ENCODE results near the gene ERP29.
"Not testable (repeated sequence)": the region's sequence is repeated elsewhere in the genome, so short reads cannot be mapped to it uniquely, and the experiment has no call there.

The ERP29 gene

GRCh38 chr12:112012775-112013600 lies at the start of gene ERP29, which contains the start of gene TMEM116:
Gene ERP29, plus strand, starts transcription at chr12:112013426. Its CDS starts 40 bp downstream, at chr12:112013466.
Gene TMEM116, minus strand, starts transcription at chr12:112013165. Its CDS starts 7,895 bp downstream, at chr12:112005270.
- peak; percentile 100 for DNase-seq (ENCODE audit: low read depth in 2 of 2, low spot score in 1 of 2)

DNA sequence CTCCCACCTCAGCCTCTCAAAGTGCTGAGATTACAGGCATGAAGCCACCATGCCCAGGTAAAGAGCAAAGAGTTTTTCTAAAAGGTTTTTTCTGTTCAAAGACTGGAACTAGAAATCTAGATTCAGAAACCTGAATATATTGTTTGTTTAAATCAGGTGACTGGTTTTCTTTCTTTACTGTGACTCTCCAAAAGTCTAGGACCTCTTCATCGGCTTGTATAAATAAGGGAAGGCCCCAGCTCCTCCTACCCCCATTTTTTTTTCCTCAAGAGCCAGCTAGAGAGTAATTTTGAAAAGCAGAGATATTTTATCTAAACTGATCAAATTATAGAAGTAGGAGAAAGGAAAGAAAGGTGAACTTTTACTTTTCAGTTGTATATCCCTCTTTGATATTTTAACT lies 48.3 kb upstream of the ERP29 start:
- DNase-seq (ENCODE audit: low read depth in 2 of 2, low spot score in 1 of 2): no peak

DNA sequence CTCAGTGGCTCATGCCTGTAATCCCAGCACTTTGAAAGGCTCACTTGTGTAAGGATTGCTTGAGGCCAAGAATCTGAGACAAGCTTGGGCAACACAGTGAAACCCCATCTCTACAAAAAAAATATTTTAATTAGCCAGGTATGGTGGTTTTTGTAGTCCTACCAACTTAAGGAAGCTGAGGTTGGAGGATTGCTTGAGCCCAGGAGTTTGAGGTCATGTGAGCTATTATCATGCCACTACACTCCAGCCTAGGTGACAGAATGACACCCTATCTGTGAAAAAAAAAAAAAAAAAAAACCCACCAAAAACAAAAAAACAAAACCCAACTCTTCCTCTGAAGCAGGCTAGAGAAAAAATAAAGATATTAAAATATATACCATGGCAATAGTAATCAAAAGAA lies 41.4 kb upstream of the ERP29 start:
- no peak for DNase-seq (ENCODE audit: low read depth in 2 of 2, low spot score in 1 of 2)

GRCh38 chr12:111975161-111975931 lies 37.9 kb upstream of the ERP29 start:
- DNase-seq (ENCODE audit: low read depth in 2 of 2, low spot score in 1 of 2): no peak

- no peak for DNase-seq (ENCODE audit: low read depth in 2 of 2, low spot score in 1 of 2)
These were observed 36.9 kb upstream of the ERP29 start for GRCh38 chr12:111976291-111976690.

- DNase-seq (ENCODE audit: low read depth in 2 of 2, low spot score in 1 of 2): no peak
These were observed 36.4 kb upstream of the ERP29 start for GRCh38 chr12:111976860-111977259.

DNA sequence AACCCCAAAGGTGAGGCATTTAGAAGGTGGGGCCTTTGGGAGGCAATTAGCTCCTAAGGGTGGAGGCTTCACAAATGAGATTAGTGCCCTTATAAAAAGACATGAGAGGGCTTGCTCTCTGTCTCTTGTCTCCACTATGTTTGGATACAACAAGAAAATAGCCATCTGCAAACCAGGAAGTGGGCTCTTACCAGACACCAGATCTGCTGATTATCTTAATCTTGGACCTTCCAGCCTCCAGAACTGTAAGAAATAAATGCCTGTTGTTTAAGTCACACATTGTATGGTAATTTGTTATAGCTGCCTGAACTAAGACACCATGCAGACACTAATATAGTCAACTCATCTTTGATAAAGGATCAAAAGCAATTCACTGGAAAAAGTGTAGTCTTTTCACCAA lies 34.7 kb upstream of the ERP29 start:
- DNase-seq (ENCODE audit: low read depth in 2 of 2, low spot score in 1 of 2): no peak

- DNase-seq (ENCODE audit: low read depth in 2 of 2, low spot score in 1 of 2): no peak
These were observed 32.6 kb upstream of the ERP29 start for GRCh38 chr12:111980598-111980997.

- no peak for DNase-seq (ENCODE audit: low read depth in 2 of 2, low spot score in 1 of 2)
These were observed 31.2 kb upstream of the ERP29 start for GRCh38 chr12:111981987-111982386.

DNA sequence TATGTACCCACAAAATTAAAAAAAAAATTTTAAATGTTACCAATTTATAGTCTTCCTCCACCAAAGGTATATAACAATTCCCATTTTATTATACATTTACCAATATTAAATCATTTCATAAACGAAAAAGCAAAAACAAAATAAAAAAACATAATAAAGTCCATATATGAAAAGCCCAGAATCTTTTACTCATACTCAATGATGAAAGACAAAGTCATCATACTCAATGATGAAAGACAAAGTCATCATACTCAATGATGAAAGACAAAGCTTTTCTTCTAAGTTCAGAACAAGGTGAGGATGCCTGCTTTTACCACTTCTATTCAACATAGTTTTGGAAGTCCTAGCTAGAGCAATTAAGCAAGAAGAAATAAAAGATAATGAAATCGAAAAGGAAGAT lies 28.4 kb upstream of the ERP29 start:
- no peak for DNase-seq (ENCODE audit: low read depth in 2 of 2, low spot score in 1 of 2)

GRCh38 chr12:111991535-111991934 lies 21.7 kb upstream of the ERP29 start:
- DNase-seq (ENCODE audit: low read depth in 2 of 2, low spot score in 1 of 2): no peak

DNA sequence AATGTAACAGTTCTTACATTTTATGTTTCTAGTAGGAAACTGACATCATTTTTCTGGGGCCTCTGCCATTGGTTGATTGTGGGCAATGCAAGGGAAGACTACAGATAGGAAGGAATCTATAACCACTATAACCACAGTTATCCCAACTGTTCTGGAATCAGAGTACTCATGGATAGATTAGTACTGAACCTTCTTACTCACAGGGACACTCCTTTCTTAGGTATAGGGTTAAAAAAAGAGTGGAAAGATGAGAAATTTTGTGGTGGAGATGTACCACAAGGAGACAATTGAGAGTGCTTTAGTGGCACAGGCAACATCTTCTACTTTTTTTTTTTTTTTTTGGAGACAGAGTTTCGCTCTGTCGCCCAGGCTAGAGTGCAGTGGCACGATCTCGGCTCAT lies 21.3 kb upstream of the ERP29 start:
- DNase-seq (ENCODE audit: low read depth in 2 of 2, low spot score in 1 of 2): no peak

DNA sequence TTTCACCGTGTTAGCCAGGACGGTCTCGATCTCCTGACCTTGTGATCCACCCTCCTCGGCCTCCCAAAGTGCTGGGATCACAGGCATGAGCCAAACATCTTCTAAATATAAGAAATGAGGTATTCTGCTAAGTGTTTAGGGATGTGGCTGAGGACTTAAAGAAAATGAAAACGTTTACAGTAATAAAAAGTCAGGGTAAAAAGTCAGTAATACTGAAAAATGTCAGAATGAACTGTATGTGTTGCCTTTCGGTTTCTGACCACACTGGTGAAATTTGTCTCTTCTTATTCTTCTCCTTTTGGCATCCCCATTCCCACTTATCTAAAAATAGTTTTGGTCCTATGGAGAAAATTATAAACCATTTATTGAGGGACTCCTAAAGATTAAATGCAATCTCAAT lies 20.8 kb upstream of the ERP29 start:
- no peak for DNase-seq (ENCODE audit: low read depth in 2 of 2, low spot score in 1 of 2)

DNA sequence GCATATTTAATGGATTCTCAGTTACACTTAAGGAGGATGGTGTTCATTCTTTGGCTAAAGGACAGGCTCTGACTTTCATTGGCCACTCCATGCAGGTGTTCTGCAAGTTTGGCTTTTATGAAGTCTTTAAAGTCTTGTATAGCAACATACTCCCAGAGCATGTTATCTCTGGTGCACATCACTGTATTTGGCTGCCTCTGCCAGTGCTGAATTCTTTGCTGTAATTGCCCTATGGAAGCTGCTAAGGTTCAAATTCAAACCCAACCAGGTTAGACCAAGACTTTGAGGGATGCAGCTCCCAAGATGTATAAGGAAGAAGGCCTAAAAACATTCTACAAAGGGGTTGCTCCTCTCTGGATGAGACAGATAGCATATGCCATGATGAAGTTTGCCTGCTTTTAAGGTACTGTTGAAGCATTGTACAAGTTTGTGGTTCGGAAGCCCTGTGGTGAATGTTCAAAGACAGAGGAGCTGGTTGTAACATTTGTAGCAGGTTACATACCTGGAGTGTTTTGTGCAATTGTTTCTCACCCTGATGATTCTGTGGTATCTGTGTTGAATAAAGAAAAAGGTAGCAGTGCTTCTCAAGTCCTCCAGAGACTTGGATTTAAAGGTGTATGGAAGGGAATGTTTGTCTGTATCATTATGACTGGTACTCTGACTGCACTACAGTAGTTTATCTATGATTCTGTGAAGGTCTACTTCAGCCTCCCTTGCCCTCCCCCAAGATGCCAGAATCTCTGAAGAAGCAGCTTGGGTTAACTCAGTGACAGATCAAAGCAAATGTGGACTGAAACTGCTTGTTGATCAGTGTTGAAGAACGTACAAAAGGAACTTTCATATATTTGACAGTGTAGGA lies 19.7 kb upstream of the ERP29 start:
- no peak for DNase-seq (ENCODE audit: low read depth in 2 of 2, low spot score in 1 of 2)

DNA sequence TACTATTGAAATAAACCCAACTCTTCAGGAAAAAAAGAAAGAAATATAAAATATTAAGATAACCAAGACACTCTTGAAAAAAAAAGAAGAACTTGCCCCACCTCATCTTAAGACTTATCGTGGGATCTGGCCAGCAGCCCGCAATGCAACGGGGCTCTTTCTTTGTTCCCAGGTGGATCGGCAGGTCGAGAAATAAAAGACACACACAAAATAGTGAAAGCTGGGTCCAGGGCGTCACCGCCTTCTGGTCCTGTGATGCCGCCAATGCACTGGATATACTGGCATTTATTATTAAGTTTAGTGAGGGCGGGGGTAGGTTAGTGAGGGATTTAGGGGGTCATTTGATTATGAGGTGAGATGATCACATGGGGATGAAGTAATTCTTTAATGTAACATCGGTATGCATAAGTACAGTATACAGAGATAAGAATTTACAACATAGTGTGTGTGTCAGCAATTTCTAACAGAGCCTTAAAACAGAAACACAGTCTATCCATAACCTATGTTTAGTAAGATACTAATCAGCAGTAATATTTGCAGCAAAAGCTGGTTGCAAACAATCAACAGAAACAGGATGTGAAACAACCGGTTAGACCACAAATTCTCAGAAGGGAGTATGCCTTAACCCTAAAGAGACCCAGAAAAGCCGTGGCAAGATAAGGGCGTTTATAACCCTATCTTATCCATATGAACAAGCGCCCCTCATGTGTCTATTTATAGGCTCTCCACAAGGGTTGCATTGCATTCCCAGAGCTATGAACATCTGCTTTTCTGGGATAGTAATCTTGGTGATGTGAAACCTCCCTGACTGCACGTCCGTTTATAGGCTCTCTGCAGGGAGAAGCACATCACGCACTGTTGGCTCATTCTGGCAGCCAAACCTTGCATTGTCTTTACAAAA lies 18.8 kb upstream of the ERP29 start:
- not testable (repeated sequence) for DNase-seq (ENCODE audit: low read depth in 2 of 2, low spot score in 1 of 2)

GRCh38 chr12:111995782-111996480 lies 17.3 kb upstream of the ERP29 start:
- DNase-seq (ENCODE audit: low read depth in 2 of 2, low spot score in 1 of 2): no peak

DNA sequence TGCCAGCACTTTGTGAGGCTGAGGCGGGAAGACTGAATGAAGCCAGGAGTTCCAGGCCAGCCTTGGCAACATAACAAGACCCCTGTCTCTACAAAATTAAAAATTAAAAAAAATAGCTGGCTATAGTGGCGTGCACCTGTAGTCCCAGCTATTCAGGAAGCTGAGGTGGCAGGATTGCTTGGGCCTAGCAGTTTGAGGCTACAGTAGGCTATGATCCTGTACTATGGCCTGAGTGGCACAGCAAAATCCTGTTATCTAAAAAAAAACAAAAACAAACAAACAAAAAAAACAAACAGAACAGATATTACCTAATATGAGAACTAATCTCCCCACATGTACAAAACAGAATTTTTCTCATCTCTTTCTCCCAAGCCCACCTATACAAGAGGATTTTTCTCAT lies 15.9 kb upstream of the ERP29 start:
- DNase-seq (ENCODE audit: low read depth in 2 of 2, low spot score in 1 of 2): no peak

DNA sequence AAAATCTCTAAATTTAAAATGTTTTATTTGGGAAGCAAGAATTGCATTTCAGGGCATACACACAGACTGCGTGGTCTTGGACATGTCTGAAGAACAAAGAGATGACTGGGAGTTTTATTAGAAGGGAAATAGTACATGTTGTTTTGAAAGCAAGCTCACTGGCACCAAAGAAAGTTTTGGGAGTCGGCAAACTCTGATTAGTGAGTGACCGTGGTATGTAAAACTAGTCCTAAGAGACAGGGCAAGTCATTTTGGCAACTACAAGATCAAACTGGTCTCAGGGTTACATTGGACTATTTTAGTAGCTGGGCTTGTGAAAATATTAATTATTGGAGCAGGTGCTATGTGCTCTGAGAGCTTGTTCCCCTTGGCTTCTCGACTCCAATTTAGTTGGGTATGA lies 15.2 kb upstream of the ERP29 start:
- no peak for DNase-seq (ENCODE audit: low read depth in 2 of 2, low spot score in 1 of 2)

DNA sequence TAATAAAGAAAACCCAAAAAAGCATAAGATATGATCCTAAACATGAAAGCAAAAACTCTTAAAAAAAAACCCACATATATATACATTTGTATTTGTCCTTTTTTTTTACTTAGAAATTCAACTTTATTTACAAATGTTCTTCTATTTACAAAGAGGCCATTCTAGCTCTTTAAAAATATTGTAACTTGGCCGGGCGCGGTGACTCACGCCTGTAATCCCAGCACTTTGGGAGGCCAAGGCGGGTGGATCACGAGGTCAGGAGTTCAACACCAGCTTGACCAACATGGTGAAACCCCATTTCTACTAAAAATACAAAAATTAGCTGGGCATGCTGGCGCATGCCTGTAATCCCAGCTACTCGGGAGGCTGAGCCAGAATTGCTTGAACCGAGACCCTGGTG lies 14.1 kb upstream of the ERP29 start:
- DNase-seq (ENCODE audit: low read depth in 2 of 2, low spot score in 1 of 2): not testable (repeated sequence)

DNA sequence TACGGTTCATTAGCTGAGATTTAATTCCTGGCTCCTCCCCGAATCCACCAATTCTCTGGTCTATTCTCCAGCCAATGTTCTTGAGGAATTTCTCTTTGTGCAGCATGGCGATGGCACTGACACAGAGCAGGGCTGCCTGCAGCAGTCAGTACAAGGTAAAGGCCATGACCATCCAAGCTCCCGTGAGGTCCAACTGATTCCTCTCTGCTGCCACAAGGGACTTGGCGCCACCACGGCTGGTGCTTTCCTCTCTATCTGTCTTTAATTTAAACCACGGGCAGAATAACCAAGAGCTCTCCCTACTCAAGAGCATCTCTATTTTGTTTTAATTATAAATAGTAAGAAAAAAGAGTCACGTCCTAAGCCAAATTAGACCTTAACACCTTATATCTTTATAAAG lies 12.4 kb upstream of the ERP29 start:
- no peak for DNase-seq (ENCODE audit: low read depth in 2 of 2, low spot score in 1 of 2)
